Smooth muscle cell (in vitro differentiated cells): ENCODE data around the gene HLX. TPM values are rescaled to one million over a fixed set of nuclear protein-coding genes. Genes with fewer than 3 reads are reported as not detected.
A peak's percentile ranks its signal among the peaks of the same experiment; 100 is the strongest.

ENCODE experiments used
- DNase-seq: peaks from one replicate; lab custom pipeline; 2025; ENCODE audit not compliant: unreplicated experiment; lab: John Stamatoyannopoulos, UW
- H2AFZ ChIP-seq: fragments of 200-600 bp; sonication (generic); 2 replicates; pipeline ENCODE4 v1.6.0; 2016; ENCODE audit warnings: antibody characterized with exemption, low read depth, mild to moderate bottlenecking
- H3F3A ChIP-seq: fragments of 200-600 bp; sonication (generic); 2 replicates; pipeline ENCODE4 v1.6.0; 2017; ENCODE audit warnings: antibody characterized with exemption, low read depth
- H3K27ac ChIP-seq: fragments of 200-600 bp; sonication (generic); 2 replicates; pipeline ENCODE4 v1.5.1; 2016; ENCODE audit warnings: low read depth, mild to moderate bottlenecking
- H3K27me3 ChIP-seq: fragments of 200-600 bp; sonication (generic); 2 replicates; pipeline ENCODE4 v1.6.1; 2016; ENCODE audit warnings: low read depth, mild to moderate bottlenecking
- H3K36me3 ChIP-seq: fragments of 200-600 bp; sonication (generic); 2 replicates; pipeline ENCODE4 v1.5.1; 2016; ENCODE audit warnings: low read depth
- H3K4me1 ChIP-seq: fragments of 200-600 bp; sonication (generic); 2 replicates; pipeline ENCODE4 v1.5.1; 2016; ENCODE audit warnings: low read depth
- H3K4me2 ChIP-seq: fragments of 200-600 bp; sonication (generic); 2 replicates; pipeline ENCODE4 v1.6.0; 2016; ENCODE audit warnings: mild to moderate bottlenecking
- H3K4me3 ChIP-seq: fragments of 200-600 bp; sonication (generic); 2 replicates; pipeline ENCODE4 v1.5.1; 2016; ENCODE audit warnings: mild to moderate bottlenecking
- H3K79me2 ChIP-seq: fragments of 200-600 bp; sonication (generic); 2 replicates; pipeline ENCODE4 v1.6.0; 2016; ENCODE audit warnings: low read depth, mild to moderate bottlenecking
- H3K9ac ChIP-seq: fragments of 200-600 bp; sonication (generic); 2 replicates; pipeline ENCODE4 v1.6.0; 2016; ENCODE audit warnings: low read depth
- H3K9me3 ChIP-seq: fragments of 200-600 bp; sonication (generic); replicated peaks from 2 replicates; pipeline ENCODE4 v1.5.1; 2016; ENCODE audit warnings: low read depth
- H4K20me1 ChIP-seq: fragments of 200-600 bp; sonication (generic); 2 replicates; pipeline ENCODE4 v1.6.0; 2016; ENCODE audit warnings: low read depth
- CTCF ChIP-seq: fragments of 200-600 bp; sonication (generic); IDR thresholded peaks from 2 replicates; pipeline ENCODE4 v1.5.1; 2017; ENCODE audit warnings: borderline replicate concordance, mild to moderate bottlenecking, antibody characterized with exemption; ENCODE audit not compliant: insufficient read depth, poor library complexity, severe bottlenecking
- WGBS: methylation state at CpG from one replicate; pipeline ENCODE4 v1.1.7; 2016; ENCODE audit warnings: low lambda C conversion rate; 5-methylcytosine and 5-hydroxymethylcytosine counted together
- polyA plus RNA-seq: library from polyadenylated mRNA; unstranded; fragments of >200 nt; fragmentation: Nextera tagmentation; extraction: Ambion mirVana; gene quantifications from 2 replicates; pipeline ENCODE4 v1.2.1, GENCODE V29; 2016
- total RNA-seq: library from RNA; depleted of rRNA; stranded (reverse); fragments of >200 nt; gene quantifications from 2 replicates; pipeline ENCODE4 v1.2.3, GENCODE V29; 2014

The HLX gene
- total and polyA plus RNA-seq, 2 experiments from 2014 or later = 2.5 to 3.2 TPM

GRCh38 chr1:220887202-220887519, 7.9 kb downstream of the HLX start:
- Histone ChIP-seq H3K27ac (no peak overlapping the region), H3K4me3 (peak overlapping the region; percentile 38), H4K20me1 (no peaks in the 10 kb centered on the region), H3K4me2 (peak overlapping the region; percentile 85), H3K27me3 (peaks cover 100% of the 10 kb centered on the region), H2AFZ (no peak overlapping the region), H3K79me2 (no peaks in the 10 kb centered on the region), H3K9ac (no peak overlapping the region), H3K9me3 (no peaks in the 10 kb centered on the region), H3K36me3 (no peaks in the 10 kb centered on the region), H3F3A (no peaks in the 10 kb centered on the region), H3K4me1 (peaks cover 22% of the 10 kb centered on the region)
- DNase-seq = no peak
- WGBS = 7% methylated on average over 11 of the region's 11 CpGs
- no peak for TF ChIP-seq CTCF

GRCh38 chr1:220887520-220888416, 8.5 kb downstream of the HLX start:
- peak overlapping the region; percentile 85 for H3K4me2 ChIP-seq
- H3K4me3 ChIP-seq = peak overlapping the region; percentile 38
- no peak overlapping the region for H3K9ac ChIP-seq
- H3F3A ChIP-seq = no peaks in the 10 kb centered on the region
- H2AFZ ChIP-seq = no peak overlapping the region
- no peaks in the 10 kb centered on the region for H3K79me2 ChIP-seq
- no peaks in the 10 kb centered on the region for H4K20me1 ChIP-seq
- DNase-seq = no peak
- no peak overlapping the region for H3K27ac ChIP-seq
- no peaks in the 10 kb centered on the region for H3K9me3 ChIP-seq
- no peaks in the 10 kb centered on the region for H3K36me3 ChIP-seq
- H3K27me3 ChIP-seq = peaks cover 100% of the 10 kb centered on the region
- no peak for TF ChIP-seq CTCF
- 2% methylated on average over 42 of the region's 48 CpGs for WGBS
- peaks cover 21% of the 10 kb centered on the region for H3K4me1 ChIP-seq

GRCh38 chr1:220888417-220888986, 9.3 kb downstream of the HLX start:
- WGBS = 13% methylated on average over 14 of the region's 14 CpGs
- Histone ChIP-seq H3K27ac (no peak overlapping the region), H3K4me2 (peak overlapping the region; percentile 85), H2AFZ (no peak overlapping the region), H4K20me1 (no peaks in the 10 kb centered on the region), H3K4me3 (peak overlapping the region; percentile 38), H3K27me3 (peaks cover 100% of the 10 kb centered on the region), H3K4me1 (peaks cover 21% of the 10 kb centered on the region), H3K9me3 (no peaks in the 10 kb centered on the region), H3F3A (no peaks in the 10 kb centered on the region), H3K36me3 (no peaks in the 10 kb centered on the region), H3K79me2 (no peaks in the 10 kb centered on the region), H3K9ac (no peak overlapping the region)
- no peak for DNase-seq
- no peak for TF ChIP-seq CTCF
